Inferior parietal cortex (tissue), 1 donor: ENCODE data around the gene ANKRD11.
"Not testable (repeated sequence)": the region's sequence is repeated elsewhere in the genome, so short reads cannot be mapped to it uniquely, and the experiment has no call there.

ENCODE experiments used
- DNase-seq: peaks from one replicate; pipeline ENCODE4 v3.0.0-alpha.2; 2016; ENCODE audit errors: extremely low spot score

Gene ANKRD11

GRCh38 chr16:89481356-89481955, 8.9 kb downstream of the ANKRD11 start:
- DNase-seq: no peak

DNA sequence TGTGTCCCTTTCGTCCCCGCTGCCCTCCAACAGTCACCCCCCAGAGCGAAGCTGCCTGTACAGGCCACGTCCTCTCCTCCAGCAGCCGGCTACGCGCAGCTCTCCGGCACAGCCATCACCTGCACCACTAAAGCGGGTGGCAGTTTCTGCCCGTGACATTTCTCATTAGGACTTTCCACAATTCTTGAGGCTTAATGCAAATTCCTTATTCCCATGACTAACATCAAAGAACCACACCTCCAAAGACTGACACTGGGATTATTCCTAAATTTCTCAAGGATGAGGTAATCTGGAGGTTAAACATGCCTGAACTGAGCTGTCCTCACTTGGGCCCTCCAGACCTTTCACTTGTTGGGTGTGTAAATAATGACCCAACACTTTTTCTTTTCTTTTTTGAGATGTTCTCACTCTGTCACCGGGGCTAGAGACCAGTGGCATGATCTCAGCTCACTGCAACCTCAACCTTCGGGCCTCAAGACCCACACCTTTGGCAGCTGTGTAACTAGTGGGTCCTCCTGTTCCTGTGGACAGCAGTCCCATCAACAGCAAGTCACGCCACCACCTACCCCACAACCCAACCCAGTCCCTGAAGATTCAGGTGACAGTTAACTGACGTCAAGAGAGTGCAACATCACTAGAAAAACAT, 11.7 kb downstream of the ANKRD11 start:
- DNase-seq: no peak

DNA sequence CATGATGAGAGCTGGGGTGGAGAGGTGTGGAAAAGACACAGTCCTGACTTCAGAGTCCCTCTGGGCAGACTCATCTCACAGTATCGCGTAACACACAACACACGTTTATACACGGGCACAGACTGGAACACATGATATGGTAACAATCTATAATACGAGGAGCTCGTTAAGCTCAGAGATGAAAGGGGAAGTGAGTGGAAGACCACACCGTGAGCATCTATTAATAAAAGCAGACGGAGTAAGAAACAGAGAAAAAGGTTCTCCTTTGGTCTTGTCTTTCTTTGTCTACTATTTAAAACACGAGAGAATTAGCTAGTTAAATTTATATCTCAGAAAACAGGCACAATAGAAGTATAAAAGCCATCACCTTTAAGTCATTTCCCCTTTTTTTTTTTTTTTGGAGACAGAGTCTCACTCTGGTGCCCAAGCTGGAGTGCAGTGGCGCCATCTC, 13.5 kb downstream of the ANKRD11 start:
- DNase-seq: no peak

DNA sequence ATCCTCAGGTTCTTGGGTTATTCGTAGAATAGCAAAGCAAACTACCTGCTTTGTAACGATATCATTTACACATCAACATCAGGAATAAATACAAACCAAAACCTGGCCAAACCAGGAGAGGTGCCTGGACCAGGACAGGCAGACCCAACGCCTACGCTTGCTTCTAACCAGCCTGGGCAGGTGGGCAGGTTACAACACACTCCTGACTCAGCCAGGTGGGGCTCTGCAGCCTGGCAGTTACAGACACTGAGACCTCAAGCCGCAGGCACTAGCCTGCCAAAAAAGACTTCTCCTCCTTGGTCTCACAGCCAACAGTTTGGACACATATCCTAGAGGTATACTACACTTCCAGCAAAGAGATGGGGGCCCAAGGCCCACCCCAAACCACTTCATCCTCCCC, 14.0 kb downstream of the ANKRD11 start:
- no peak for DNase-seq

DNA sequence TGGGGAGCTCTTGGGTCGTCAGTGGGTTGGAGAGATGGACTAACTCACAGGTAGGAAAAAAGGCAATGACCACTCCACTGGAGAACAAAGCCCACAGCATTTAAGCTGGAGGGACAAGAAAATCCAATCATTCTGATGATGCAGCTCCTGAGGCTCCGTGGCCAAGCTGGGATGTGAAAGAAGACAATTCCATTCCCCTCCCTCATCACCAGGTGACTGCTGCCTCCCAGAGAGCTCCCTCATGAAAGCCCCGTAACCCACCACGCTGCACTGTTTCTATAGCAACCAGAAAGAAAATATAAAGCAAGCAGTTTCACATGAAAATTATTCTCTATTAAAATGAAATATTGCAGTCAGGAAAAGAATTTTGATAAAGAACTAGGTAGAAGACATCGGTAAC, 15.2 kb downstream of the ANKRD11 start:
- no peak for DNase-seq

DNA sequence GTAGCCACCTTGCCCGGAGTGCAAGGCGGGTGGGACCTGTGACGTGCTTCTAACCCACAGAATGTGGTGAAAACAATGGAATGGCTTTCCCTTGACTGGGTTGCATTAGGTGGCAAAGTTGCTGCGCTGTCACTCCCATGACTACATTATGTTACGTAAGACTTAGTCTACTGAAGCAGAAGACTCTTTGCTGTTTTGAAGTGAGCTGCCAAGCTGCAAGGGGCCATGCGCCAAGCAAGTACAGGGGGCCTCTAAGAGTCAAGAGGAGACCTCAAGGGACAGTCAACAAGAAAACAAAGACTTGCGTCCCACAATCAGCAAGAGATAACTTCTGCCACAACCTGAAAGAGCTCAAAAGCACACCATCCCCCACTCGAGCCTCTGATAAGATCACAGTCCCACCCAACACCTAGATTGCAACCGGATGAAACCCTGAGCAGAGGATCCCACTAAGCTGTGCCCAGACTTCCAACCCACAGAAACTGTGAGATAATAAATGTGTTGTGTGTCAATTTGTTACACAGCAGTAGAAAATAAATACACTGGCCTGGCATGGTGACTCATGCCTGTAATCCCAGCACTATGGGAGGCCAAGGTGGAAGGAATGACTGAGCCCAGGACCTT, 16.5 kb downstream of the ANKRD11 start:
- no peak for DNase-seq

DNA sequence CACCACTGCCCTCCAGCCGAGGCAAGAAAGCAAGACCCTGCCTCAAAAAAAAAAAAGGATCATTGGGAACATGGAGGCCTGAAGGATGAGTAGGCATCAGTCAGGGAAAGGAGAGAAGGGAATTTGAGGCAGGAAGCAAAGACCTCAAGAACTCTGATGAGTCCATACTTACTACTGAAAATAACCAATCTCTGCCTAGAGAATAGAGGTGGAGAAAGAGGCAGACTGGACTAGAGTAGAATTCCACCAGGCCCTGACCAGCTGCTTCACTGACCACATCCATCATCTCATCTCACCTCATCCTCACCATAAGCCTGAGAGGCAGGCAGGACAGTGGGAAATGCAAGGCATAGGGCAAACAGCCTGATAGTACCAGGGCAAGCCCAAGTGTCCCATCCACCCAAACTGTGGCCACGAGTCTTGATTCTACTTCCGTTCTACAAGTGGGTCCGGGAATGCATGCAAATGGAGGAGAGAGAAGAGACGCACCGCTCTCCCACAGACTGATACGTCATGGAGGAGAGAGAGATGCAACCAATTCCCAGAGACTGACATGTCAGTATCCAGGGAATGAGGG, 17.1 kb downstream of the ANKRD11 start:
- no peak for DNase-seq

DNA sequence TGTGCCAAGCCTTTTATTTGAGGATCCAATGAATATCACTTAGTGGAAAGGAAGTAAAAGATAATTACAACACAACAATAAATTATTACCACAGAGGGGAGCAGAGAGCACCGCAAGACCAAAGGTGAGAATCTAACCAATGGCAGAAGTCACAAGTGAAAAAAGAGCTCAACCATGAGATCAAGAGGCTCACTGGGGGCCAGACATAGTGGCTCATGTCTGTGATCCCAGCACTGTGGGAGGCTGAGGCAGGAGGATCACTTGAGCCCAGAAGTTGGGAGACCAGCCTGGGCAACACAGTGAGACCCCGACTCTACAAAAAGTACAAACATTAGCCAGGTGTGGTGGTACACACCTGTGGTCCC, 17.7 kb downstream of the ANKRD11 start:
- no peak for DNase-seq

DNA sequence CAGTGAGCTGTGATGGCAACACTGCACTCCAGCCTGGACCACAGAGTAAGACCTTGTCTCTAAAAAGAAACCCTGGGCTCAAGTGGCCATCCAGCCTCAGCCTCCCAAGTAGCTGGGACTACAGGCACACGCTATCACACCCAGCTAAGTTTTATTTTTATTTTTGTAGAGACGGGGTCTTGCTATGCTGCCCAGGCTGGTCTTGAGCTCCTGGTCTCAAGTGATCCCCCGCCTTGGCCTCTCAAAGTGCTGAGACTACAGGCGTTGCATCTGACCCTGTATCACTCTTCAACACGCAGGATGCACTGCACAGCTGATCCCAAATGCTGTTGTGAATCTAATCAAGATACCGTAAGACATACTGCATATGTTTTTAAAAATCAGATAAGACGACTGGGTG, 23.0 kb downstream of the ANKRD11 start:
- no peak for DNase-seq

- no peak for DNase-seq
Observed at GRCh38 chr16:89466920-89467319, 23.4 kb downstream of the ANKRD11 start.

DNA sequence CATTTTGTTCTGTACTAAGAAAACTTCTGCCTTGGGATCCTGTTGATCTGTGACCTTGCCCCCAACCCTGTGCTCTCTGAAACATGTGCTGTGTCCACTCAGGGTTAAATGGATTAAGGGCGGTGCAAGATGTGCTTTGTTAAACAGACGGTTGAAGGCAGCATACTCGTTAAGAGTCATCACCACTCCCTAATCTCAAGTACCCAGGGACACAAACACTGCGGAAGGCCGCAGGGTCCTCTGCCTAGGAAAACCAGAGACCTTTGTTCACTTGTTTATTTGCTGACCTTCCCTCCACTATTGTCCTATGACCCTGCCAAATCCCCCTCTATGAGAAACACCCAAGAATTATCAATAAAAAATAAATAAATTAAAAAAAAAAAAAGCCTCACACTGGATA, 27.0 kb downstream of the ANKRD11 start:
- DNase-seq: not testable (repeated sequence)

DNA sequence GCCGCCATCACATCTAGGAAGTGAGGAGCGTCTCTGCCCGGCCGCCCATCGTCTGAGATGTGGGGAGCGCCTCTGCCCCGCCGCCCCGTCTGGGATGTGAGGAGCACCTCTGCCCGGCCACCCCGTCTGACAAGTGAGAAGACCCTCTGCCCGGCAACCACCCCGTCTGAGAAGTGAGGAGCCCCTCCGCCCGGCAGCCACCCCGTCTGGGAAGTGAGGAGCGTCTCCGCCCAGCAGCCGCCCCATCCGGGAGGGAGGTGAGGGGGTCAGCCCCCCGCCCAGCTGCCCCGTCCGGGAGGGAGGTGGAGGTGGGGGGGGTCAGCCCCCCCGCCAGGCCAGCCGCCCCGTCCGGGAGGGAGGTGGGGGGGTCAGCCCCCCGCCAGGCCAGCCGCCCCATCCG, 27.7 kb downstream of the ANKRD11 start:
- DNase-seq: not testable (repeated sequence)

- not testable (repeated sequence) for DNase-seq
Observed at GRCh38 chr16:89461890-89462289, 28.5 kb downstream of the ANKRD11 start.

GRCh38 chr16:89460556-89460955, 29.8 kb downstream of the ANKRD11 start:
- DNase-seq: no peak

GRCh38 chr16:89458967-89459366, 31.4 kb downstream of the ANKRD11 start:
- DNase-seq: no peak

DNA sequence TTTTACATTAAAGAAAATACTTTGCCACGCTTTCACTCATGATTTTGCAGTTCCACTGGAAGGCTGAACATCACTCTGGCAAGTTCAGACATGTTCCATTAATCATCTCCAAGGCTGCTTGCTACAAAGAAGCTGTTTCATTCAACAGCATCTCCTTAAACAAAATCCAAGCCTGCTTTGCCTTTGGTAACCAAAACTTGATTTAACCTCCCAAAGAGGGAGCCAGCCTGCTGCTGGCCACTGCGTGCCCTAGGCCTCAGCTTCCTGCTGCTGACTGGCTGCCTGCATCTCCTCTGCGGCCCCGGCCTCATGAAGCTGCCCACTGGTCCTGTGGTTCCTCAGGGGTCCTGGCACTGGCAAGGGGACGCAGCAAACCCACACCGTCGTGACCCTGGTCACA, 31.8 kb downstream of the ANKRD11 start:
- DNase-seq: no peak

- DNase-seq: no peak
Observed at GRCh38 chr16:89456419-89456959, 33.9 kb downstream of the ANKRD11 start.

DNA sequence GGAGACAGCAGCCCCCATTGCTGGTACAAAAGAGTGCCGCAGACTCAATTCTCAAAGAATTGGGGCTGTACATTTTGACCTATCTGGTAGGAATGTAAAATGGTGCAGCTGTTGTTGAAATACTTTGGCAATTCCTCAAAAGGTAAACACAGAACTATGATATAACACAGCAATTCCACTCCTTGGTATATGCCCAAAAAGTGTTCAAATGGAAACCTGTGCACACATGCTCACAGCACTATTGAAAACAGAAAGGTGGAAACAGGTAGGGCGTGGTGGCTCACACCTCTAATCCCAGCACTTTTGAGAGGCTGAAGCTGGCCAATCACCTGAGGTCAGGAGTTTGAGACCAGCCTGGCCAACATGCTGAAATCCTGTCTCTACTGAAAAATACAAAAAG, 34.7 kb downstream of the ANKRD11 start:
- no peak for DNase-seq

- no peak for DNase-seq
Observed at GRCh38 chr16:89455178-89455577, 35.2 kb downstream of the ANKRD11 start.

GRCh38 chr16:89454378-89455125, 35.8 kb downstream of the ANKRD11 start:
- DNase-seq: not testable (repeated sequence)

- DNase-seq: no peak
Observed at GRCh38 chr16:89453501-89454321, 36.6 kb downstream of the ANKRD11 start.
